HL-60 (cell line): ENCODE results near the gene CBX5.

Experiments used
- CTCF ChIP-seq: IDR thresholded peaks from one replicate; pipeline ENCODE4 v1.5.1; 2011; ENCODE audit warnings: low read length, control low read depth, inconsistent platforms; ENCODE audit not compliant: insufficient read depth
- POLR2AphosphoS5 ChIP-seq: IDR thresholded peaks from 2 replicates; pipeline ENCODE4 v1.6.1; 2012; ENCODE audit warnings: low read depth
- REST ChIP-seq: IDR thresholded peaks from 2 replicates; pipeline ENCODE4 v1.6.1; 2012; ENCODE audit warnings: low read depth; ENCODE audit not compliant: insufficient replicate concordance
- SPI1 ChIP-seq: IDR thresholded peaks from 2 replicates; pipeline ENCODE4 v1.6.1; 2012; ENCODE audit warnings: low read depth, mild to moderate bottlenecking, borderline replicate concordance

- peak; percentile 89 for TF ChIP-seq CTCF
- no peak for TF ChIP-seq POLR2AphosphoS5
- TF ChIP-seq REST, result no peak
- TF ChIP-seq SPI1, result no peak
Observed at GRCh38 chr12:54201001-54201794, 78.7 kb downstream of the CBX5 start.
